Kidney glomerular epithelial cell (primary cell): ENCODE measurements around the gene LTA4H.
"Not testable (repeated sequence)": the region's sequence is repeated elsewhere in the genome, so short reads cannot be mapped to it uniquely, and the experiment has no call there.

Experiments used
- DNase-seq: peaks from one replicate; lab custom pipeline; 2025; lab: John Stamatoyannopoulos, UW

The LTA4H gene

GRCh38 chr12:95990136-95990535 lies 45.3 kb downstream of the LTA4H start:
- DNase-seq, result no peak

DNA sequence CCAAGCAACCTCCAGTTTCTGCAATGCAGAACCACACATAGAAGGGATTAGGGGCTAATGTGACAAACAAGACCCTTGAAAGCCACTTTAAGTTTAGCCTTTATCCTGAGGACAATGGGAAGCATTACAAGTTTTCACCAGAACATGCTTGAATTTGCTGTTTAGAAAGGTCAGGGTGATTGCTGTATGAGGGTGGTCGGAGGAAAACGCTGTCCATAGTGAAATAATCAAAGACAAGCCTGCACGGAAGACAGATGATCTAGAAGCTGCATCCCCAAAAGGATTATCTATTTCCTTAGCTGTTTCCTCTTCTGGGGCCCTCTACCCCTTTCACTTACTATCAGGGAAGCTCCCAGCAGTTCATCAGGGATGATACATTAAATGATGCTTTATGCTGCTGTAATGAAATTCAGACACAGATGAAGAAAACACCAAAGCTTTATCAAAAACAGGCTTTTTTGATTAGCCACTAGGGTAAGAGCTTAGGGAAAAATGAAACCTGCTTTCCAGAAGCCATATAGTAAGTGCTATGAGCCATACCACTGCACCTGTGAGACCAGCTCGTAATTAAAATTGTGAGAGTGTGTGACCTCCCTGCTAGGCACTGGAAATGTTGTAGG lies 45.8 kb downstream of the LTA4H start:
- no peak for DNase-seq

DNA sequence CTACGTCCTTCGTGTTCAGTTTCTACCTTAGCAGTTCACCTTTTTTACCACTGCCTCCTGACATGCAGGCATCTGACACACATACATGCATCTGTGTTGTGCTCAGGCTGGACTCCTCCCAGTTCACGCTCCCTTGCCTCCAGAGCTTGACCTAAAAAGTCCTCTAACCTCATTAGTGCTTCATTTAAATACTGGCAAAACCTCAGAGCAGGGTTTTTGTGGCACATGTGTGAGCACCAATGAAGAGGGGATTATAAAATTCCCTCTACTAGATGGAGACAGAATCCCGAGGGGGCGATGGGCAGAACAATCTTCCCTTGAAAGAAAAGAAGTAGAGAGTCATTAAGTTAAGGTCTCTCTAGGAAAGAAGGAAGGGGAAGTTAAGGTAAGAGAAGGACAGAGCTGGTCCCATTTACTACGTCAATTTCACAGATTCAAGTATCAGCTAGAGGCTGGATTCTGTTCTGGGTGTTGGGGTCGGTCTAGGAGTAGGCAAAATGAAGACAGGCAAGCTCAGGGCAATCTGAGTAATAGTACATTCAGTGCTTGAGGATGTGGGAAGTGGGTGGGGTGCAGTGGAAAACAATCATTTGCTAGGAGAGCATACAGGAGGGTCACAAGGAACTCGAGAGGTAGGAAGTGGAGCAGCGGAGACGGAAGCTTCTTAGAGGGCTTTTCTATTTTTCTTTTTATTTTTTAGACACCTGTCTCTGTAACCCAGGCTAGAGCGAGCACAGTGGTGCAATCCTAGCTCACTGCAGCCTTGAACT lies 46.7 kb downstream of the LTA4H start:
- no peak for DNase-seq

GRCh38 chr12:95986635-95987570 lies 48.5 kb downstream of the LTA4H start:
- DNase-seq, result no peak

GRCh38 chr12:95984682-95985081 lies 50.7 kb downstream of the LTA4H start:
- DNase-seq, result no peak

- DNase-seq, result no peak
Observed at GRCh38 chr12:95982602-95983001, 52.8 kb downstream of the LTA4H start.

DNA sequence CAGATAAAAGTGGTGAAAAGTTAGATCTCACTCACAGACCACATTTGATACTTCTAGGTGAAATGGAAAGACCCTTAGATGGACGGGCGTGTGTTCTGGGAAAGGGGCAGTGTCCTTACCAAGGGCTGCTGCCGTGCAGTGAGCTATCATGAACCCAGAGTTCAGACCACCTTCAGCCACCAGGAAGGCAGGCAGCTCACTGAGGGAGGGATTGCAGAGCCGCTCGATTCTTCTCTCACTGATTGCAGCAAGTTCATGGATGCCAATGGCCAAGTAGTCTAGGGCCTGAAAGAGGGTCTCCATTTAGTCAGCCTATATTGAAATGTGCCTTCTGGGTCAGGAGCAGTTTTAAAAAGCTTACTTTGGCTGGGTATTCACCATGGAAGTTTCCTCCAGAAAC lies 55.0 kb downstream of the LTA4H start:
- no peak for DNase-seq

GRCh38 chr12:95978774-95979173 lies 56.6 kb downstream of the LTA4H start:
- DNase-seq, result no peak

DNA sequence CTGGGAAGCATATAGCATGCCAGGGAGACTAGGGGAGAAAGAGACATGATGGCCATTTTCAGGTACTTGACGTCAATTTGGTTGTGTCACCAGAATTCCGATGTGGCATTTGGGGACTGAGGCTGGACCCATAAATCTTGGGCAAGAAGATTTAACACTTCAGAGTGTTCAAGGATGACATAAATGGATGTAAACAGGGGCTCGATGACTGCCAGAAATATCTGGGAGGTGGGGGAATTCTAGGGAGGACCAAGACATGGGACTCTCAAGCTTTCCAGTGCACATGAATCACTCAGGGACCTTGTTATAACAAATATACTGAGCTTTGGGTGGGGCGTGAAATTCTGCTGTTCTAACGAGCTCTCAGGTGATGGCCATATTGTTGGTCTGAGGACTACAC lies 57.0 kb downstream of the LTA4H start:
- no peak for DNase-seq

DNA sequence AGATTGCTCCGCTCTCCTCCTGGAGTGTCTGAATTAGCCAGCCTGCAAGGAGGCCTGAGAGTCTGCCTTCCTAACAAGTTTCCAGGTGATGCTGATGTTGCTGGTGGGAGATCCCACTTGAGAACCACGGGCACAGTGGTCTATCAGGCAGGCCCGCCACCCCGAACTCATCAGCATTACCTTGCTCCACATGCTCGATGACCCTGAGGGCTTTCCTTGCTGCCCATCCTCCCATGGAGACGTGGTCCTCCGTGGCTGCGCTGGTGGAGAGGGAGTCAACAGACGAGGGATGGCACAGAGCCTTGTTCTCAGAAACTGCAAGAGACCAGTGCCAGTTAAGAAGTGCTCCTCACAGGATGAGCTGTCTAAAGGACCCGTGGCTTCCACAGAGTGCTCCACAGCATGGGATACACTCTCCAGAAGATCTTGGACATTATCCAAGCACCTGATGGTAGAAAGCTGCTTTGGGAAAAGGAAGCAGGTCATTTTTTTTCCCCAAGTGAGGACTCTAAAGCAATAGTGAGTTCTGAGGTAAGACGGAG lies 57.6 kb downstream of the LTA4H start:
- DNase-seq, result no peak

- peak; percentile 2 for DNase-seq
Observed at GRCh38 chr12:95976416-95976832, 59.0 kb downstream of the LTA4H start.

DNA sequence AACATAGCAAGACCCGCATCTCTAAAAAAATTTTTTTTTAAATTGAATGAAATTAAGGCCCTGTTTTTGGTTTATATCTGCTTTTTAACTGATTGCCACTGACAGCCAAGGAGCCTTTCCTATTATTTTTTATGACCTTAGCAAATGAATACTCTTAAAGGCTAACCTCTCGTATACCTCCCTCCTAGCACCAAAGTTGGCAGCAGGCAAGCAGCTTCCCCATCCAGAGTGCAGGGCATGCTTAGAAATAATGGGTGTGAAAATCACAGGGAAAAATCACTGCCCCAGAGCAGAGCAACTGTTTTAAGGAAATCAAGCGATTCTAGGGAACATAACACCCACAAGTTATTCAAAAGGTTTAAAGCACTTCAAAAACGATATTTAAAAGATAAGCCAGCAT lies 59.9 kb downstream of the LTA4H start:
- DNase-seq, result no peak

DNA sequence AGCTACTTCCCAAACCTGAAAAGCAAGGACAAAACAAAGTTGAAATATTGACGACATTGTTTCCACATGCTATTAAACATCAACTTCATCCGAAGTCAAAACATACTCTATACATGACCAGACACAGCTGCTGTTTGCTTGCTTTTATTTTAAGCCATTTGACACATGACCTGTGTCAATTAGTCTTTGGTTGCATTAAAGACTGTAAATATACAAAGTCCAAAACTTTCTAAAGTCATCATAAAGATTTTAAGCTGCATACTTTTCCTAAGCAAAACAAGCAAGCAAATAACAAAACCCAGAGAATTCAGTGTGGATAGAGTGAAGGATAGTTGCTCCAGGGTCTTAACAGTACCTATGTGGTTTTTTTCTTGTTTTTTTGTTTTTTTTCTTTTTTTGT lies 61.0 kb downstream of the LTA4H start:
- DNase-seq, result no peak

DNA sequence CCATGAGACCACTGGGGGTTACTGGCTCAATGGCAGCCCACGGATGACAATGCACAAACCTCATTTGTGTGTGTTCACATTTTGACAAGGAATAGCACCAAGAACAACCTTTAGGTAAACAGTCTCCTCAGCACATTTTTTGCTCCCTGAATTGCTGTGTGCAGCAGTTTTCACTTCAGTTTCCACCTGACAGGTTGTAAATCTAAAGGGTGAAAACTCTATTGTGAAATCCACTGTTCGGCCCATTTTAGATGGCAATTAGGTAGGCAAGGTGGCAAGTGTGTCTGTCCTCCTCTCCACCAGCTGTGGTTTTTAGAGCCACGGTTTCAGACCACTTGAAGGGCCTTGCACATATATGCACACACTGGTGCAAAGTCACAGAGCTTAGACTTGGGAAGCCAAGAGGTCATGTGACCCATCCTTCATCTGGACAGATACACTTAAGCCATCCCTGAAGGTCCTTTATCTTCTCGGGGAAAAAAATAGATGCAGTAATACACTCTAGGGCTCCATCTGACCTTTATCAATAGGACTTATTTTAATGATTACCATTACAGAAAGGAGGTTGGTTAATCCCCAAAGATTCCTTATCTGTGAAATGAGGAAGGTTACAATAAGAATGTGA lies 62.4 kb downstream of the LTA4H start:
- no peak for DNase-seq

GRCh38 chr12:95970905-95971304 lies 64.5 kb downstream of the LTA4H start:
- DNase-seq, result no peak

GRCh38 chr12:95969116-95969515 lies 66.3 kb downstream of the LTA4H start:
- not testable (repeated sequence) for DNase-seq

- no peak for DNase-seq
Observed at GRCh38 chr12:95967301-95967700, 68.1 kb downstream of the LTA4H start.

DNA sequence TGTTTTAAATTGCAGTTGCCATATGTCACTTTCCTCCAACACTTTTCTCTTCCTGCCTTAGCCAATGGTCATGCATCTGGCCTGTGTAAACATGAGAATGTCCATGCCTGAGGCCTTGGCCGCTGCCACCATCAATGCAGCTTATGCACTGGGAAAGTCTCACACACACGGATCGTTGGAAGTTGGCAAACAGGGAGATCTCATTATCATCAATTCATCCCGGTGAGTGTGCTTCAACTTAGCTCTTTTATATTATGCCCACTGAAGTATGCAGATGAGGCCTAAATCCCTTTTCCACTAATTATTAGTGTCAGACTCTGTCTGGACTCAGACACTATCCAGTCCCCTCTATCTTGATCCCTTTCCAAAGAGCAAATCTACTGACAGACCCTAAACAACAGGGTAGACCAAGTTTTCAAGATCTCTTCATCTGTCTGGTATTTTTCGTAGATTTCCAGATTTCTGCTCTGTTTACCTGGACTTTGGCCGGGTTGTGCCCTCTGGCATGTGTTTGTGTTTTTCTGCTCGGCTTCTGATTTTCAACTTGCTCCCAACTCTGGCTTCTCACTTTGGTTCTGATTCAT lies 69.0 kb downstream of the LTA4H start:
- no peak for DNase-seq

GRCh38 chr12:95963096-95963495 lies 72.3 kb downstream of the LTA4H start:
- no peak for DNase-seq

- no peak for DNase-seq
Observed at GRCh38 chr12:95962222-95962621, 73.2 kb downstream of the LTA4H start.

DNA sequence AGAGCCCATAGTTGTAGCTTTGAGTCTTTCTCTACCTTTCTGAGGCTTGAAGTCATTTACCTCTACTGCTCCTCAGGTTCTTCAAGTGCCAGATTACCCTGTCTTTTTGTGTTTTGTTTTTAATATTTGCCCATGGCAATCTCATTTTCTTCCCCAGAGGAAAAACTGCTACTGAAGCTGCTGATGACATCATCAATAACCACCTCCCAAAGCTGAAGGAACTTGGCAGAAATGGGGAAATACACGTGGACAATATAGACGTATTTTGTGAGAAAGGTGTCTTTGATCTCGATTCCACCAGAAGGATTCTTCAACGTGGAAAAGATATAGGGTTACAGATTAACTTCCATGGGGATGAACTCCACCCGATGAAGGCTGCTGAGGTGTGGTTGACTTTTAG lies 75.1 kb downstream of the LTA4H start:
- DNase-seq, result no peak

DNA sequence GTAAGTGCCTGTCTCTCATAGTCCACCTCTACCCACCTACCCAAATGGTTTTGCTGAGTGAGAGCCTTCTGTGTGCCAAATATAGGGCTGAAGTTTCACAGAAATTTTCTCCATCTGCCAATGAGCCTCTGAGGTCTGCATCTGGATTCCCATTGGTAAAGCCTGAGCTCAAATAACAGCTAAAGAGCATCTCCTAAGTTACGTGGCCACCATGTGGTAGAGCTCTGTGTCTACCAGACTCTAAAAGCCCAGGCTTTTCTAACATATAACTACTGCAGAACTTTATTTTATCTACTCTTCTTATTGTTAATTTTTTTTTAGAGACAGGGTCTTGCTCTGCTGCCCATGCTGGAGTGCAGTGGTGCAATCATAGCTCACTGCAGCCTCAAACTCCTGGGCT lies 76.3 kb downstream of the LTA4H start:
- no peak for DNase-seq
